ENCODE data around the gene ATP6V1B1.

- no peak for TF ChIP-seq POLR2AphosphoS5 (IDR thresholded peaks at IDR 0.05; ENCODE audit: low read depth)
- TF ChIP-seq EZH2 (IDR thresholded peaks at IDR 0.05; ENCODE audit: low read depth, unreplicated experiment) = no peak
- no peak for TF ChIP-seq CREB1 (CRISPR knock-in tag; IDR thresholded peaks at IDR 0.05; ENCODE audit: low read depth)
- TF ChIP-seq NANOG (IDR thresholded peaks at IDR 0.05; ENCODE audit: borderline replicate concordance) = no peak
- TF ChIP-seq CTCF (conservative IDR thresholded peaks at IDR 0.05; ENCODE audit: low read depth in 2 of 2) = no peak
- no peak for TF ChIP-seq EZH2phosphoT487 (IDR thresholded peaks at IDR 0.05; ENCODE audit: unreplicated experiment)
- TF ChIP-seq ZNF114 (CRISPR knock-in tag; IDR thresholded peaks at IDR 0.05) = no peak
- TF ChIP-seq REST (IDR thresholded peaks at IDR 0.05; ENCODE audit: unreplicated experiment) = no peak
- TF ChIP-seq ZNF331 (CRISPR knock-in tag; IDR thresholded peaks at IDR 0.05; ENCODE audit: low read depth) = no peak
- no peak for TF ChIP-seq STAT1 (IDR thresholded peaks at IDR 0.05; ENCODE audit: unreplicated experiment)
- TF ChIP-seq ETS1 (IDR thresholded peaks at IDR 0.05) = no peak
Measured at GRCh38 chr2:70939839-70940580, 4.3 kb downstream of the ATP6V1B1 start.
